Measurements from ENCODE around the gene SERPINE1.

The SERPINE1 gene

DNA sequence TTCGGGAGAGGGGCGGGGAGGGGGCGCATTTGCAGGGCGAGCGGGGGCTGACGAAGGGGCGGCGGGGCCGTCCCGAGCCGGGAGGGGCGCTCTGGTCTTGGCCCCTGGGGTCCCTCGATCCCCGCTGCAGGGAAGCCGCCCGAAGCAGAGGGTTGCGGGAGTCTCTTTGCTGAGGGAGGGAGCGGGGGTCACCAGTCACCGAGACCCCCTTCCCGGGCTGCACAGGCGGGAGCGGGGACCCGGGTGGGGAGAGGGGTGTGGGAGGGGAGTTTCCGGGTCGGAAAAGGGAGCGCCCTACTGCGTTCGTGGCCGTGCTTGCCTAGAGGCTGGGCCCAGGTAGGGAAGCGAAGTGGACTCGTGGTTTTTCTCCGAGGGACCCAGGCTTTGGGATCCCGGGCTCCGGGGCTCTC is 27.8 kb downstream of the SERPINE1 start:
- no peaks in the 10 kb centered on the region for H4K20me1 ChIP-seq
- H3K36me3 ChIP-seq: peaks cover 33% of the 10 kb centered on the region
- no peaks in the 10 kb centered on the region for H3K9me3 ChIP-seq
- H3K9ac ChIP-seq: peak overlapping the region; percentile 87
- peak overlapping the region; percentile 83 for H3K4me3 ChIP-seq
- peak overlapping the region; percentile 86 for H3K27ac ChIP-seq
- H3K27me3 ChIP-seq: no peaks in the 10 kb centered on the region
- H3K4me1 ChIP-seq: peaks cover 36% of the 10 kb centered on the region
- TF ChIP-seq Cebpa-rat (IDR thresholded peaks at IDR 0.05): no peak
- peak overlapping the region; percentile 98 for H3K4me2 ChIP-seq

DNA sequence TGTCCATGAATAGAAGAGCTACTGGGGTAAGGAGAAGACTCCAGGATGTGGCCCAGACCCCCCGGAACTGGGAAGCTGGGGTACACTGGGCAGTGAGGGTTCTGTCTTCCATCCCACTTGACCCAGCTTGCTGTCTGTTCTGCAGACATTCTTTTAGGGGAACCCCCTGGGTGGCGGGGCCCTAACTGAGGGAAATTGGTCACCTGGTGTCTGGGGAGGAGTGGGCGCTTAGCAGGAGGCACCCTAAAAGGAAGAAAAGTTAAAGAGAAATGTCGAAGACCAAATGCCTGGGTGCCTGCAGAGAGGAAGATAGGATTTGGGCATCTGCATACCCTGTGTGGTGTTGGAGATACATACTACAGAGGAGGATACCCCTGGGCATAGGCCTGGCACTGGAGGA is 28.4 kb downstream of the SERPINE1 start:
- Histone ChIP-seq H3K4me3 (peak overlapping the region; percentile 83), H3K4me1 (peaks cover 42% of the 10 kb centered on the region), H3K27me3 (no peaks in the 10 kb centered on the region), H3K27ac (peak overlapping the region; percentile 86), H3K9me3 (no peaks in the 10 kb centered on the region), H3K4me2 (peak overlapping the region; percentile 98), H4K20me1 (no peaks in the 10 kb centered on the region), H3K9ac (peak overlapping the region; percentile 87), H3K36me3 (peaks cover 40% of the 10 kb centered on the region)
- TF ChIP-seq Cebpa-rat (IDR thresholded peaks at IDR 0.05): no peak

DNA sequence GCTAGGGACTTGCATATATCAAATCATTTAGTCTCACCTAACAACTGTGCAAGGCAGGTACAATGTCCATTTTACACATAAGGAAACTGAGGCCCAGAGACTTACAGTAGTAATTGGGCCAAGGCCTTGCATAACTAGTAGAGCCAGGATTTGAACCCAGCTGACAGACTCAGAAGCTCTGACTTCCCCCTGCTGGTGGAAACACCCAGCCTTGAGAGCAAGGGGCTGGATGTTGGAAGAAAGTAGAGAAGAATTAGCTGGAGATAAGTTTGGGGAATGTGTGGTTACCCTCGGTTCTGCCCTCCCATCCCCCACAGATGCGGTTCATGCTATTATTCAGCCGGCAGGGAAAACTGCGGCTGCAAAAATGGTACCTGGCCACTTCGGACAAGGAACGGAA is 29.4 kb downstream of the SERPINE1 start:
- H3K4me1 ChIP-seq: peaks cover 51% of the 10 kb centered on the region
- no peak overlapping the region for H3K9ac ChIP-seq
- TF ChIP-seq Cebpa-rat (IDR thresholded peaks at IDR 0.05): no peak
- no peak overlapping the region for H3K4me3 ChIP-seq
- H3K4me2 ChIP-seq: peak overlapping the region; percentile 98
- H3K27ac ChIP-seq: no peak overlapping the region
- no peaks in the 10 kb centered on the region for H3K27me3 ChIP-seq
- H4K20me1 ChIP-seq: no peaks in the 10 kb centered on the region
- H3K9me3 ChIP-seq: no peaks in the 10 kb centered on the region
- peaks cover 41% of the 10 kb centered on the region for H3K36me3 ChIP-seq

DNA sequence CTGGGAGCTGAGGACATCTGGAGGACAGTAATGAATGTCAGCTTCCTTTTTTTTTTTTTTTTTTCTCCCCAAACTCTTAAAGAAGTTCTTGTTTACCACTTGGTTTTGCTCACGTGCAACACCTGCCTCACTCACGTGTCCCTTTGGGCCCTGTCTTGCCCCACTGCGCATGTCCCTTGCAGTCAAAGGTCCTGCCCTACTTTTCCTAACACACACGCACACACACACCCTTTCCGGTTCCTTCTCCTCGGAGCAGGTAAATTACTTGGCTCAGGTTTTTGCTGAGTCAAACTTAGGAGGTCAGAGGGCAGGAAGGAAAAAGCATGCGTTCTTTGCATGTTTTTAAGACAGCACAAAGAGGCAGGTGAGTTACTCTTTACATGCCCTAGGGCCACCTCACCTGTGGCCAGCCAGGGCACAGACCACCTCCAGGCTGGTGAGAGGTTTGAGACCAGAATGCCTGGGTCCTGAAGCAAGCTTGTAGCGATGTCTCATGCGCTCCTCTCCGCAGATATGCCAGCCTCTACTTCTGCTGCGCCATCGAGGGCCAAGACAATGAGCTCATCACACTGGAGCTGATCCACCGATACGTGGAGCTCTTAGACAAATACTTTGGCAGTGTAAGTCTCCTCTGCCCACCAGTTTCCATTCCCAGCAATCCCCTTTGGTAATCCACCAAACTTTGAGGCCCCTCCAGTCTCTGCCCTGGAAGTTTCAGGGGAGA is 30.1 kb downstream of the SERPINE1 start:
- Histone ChIP-seq H3K36me3 (peaks cover 41% of the 10 kb centered on the region), H3K4me1 (peaks cover 58% of the 10 kb centered on the region), H3K9ac (no peak overlapping the region), H3K4me3 (no peak overlapping the region), H3K27ac (no peak overlapping the region), H3K27me3 (no peaks in the 10 kb centered on the region), H3K9me3 (no peaks in the 10 kb centered on the region), H3K4me2 (peak overlapping the region; percentile 98; the same call in 1 of the 2 replicates), H4K20me1 (no peaks in the 10 kb centered on the region)
- no peak for TF ChIP-seq Cebpa-rat (IDR thresholded peaks at IDR 0.05)

DNA sequence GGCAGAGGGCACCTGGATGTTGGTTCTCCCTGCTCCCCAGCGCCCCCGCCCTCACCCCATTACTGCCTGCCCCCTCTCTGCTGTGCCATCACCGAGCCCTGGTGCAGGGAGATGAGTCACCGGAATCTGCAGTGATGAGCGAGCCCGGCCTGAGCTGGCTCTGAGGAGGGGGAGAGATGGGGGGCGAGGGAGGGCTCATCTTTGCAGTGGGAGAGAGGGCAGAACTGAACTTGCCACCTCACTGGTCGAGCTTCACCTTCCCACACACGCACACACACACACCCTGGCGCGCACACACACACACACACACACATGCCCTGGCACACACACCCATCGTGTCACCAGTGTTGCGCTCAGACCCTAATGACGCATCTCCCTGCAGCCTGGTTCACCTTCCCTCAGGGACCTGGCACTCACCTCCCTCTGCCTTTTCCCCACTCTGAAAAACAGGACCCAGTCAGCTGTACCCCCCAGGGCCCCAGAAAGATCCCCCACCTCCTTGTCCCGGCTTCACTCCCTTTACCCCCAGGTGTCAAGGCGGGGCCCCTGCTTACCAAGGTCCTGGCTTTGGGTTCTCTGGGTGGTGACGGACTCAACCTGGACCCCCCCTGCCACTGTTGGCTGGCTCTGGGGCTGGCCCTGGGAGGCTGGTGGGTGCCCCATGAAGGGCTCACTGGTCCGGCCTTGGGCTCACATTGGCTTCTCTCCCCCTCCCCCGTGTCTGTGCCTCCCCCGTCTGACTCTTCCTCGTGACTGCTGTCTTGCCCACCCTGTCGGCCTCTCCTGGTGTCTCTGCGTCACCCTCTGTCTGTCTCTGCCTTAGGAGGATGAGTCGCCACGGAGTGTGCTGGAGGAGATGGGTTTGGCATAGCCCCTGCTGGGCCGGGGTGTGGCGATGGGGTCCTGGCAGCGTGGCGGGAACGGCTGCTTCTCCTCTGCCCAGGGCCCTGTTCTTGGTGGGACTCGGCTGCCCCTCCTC is 33.1 kb downstream of the SERPINE1 start:
- H3K4me3 ChIP-seq: no peak overlapping the region
- peaks cover 14% of the 10 kb centered on the region for H4K20me1 ChIP-seq
- no peak for TF ChIP-seq Cebpa-rat (IDR thresholded peaks at IDR 0.05)
- H3K4me2 ChIP-seq: no peak overlapping the region
- no peaks in the 10 kb centered on the region for H3K9me3 ChIP-seq
- H3K9ac ChIP-seq: no peak overlapping the region
- H3K4me1 ChIP-seq: peaks cover 71% of the 10 kb centered on the region
- H3K36me3 ChIP-seq: peaks cover 41% of the 10 kb centered on the region
- H3K27me3 ChIP-seq: peaks cover 10% of the 10 kb centered on the region
- H3K27ac ChIP-seq: no peak overlapping the region

DNA sequence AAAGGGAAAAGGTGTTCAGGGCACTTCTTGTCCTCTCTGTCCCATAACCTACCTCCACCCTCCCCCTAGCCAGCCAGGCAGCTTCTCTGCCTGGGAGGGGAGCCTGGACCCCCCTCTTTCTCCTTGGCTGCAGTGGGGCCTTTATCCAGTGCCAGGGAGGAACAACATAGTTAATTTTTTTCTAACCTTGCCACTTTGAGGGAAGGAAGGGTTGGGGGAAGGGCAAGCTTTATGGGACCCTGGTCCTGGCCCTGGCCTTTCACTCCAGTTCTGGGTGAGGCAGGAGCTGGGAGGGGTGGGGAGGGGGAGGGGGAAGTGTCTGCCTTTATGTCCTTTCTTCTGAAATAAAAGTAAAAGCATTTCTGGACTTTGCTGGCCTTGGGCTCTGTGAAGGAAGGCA is 34.0 kb downstream of the SERPINE1 start:
- Histone ChIP-seq H3K27me3 (peaks cover 19% of the 10 kb centered on the region), H3K9ac (no peak overlapping the region), H4K20me1 (peaks cover 20% of the 10 kb centered on the region), H3K4me2 (peak overlapping the region; percentile 100), H3K36me3 (peaks cover 41% of the 10 kb centered on the region), H3K4me3 (no peak overlapping the region), H3K9me3 (no peaks in the 10 kb centered on the region), H3K27ac (no peak overlapping the region), H3K4me1 (peaks cover 69% of the 10 kb centered on the region)
- no peak for TF ChIP-seq Cebpa-rat (IDR thresholded peaks at IDR 0.05)

DNA sequence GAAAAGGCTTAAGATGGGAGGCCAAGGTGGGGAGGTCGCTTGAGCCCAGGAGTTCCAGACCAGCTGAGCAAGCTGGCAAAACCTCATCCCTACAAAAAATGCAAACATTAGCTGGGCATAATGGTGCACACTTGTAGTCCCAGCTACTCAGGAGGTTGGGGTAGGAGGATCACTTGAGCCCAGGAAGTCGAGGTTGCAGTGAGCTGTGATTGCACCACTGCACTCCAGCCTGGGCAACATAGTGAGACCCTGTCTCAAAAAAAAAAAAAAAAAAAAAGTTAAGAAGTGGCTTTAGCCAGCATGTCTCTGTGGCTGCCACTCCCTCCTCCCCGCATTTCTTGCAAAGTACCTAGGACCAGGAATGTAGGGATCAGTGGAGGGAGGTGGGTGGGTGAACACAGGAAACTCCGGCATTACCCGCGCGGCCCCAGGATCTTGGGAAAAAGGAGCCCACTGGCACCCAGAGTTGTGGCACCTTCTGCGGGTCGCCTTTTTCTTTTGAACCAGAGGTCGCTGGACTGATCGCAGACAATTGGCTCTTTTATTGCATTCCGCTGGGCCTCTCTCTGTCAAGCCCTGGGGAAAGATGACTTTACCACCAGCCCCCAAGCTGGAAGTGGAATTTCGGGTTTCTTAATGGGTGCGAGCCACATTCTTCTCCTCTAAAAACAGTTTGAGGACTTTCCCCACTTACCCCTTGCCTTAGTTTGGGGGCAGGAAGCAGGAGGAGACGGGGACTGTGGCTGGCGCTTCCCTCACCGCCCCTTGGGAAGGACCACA is 35.0 kb downstream of the SERPINE1 start:
- Histone ChIP-seq H3K9me3 (no peaks in the 10 kb centered on the region), H3K36me3 (peaks cover 36% of the 10 kb centered on the region), H3K4me3 (peak overlapping the region; percentile 71), H3K27me3 (peaks cover 28% of the 10 kb centered on the region), H4K20me1 (peaks cover 24% of the 10 kb centered on the region), H3K9ac (peak overlapping the region; percentile 79), H3K4me1 (peaks cover 66% of the 10 kb centered on the region), H3K27ac (peak overlapping the region; percentile 86), H3K4me2 (peak overlapping the region; percentile 100)
- TF ChIP-seq Cebpa-rat (IDR thresholded peaks at IDR 0.05): no peak

DNA sequence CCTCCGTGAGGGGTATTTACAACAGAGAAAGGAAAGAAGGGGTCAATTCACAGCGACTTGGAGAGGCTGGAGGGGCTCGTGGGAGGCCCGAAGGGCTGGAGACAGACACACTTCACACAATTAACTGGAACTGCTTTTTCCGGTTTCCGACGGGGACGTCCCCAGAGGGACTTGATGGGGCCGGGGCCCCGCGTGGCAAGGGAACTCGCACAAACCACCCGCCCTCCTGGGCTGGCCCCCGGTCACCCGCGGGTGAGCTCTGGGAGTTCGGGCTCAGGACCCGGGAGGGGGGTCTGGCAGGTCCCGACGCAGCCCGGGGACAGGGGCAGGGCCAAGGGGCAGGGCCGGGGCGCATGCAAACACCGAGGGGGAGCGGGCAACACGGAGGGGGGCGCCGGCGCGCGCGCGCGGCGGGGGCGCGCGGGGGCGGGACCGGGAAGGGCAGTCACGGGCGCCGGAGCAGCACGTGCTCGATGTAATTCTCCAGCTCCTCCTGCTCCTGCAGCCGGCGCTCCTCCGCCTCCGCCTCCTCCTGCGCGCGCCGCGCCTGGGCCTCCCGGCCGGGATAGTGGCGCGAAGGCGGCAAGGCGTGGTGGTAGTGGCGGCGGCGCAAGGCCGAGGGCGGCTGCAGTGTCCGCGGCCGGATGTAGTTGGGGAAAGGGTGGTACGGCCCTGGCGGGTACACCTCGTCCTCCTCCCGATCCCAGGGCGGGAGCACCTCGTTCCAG is 35.8 kb downstream of the SERPINE1 start:
- peak overlapping the region; percentile 100 for H3K4me2 ChIP-seq
- no peak for TF ChIP-seq Cebpa-rat (IDR thresholded peaks at IDR 0.05)
- peaks cover 27% of the 10 kb centered on the region for H3K36me3 ChIP-seq
- H3K27ac ChIP-seq: peak overlapping the region; percentile 86
- H3K9ac ChIP-seq: peak overlapping the region; percentile 79
- H3K27me3 ChIP-seq: peaks cover 37% of the 10 kb centered on the region
- H3K9me3 ChIP-seq: no peaks in the 10 kb centered on the region
- H3K4me3 ChIP-seq: peak overlapping the region; percentile 71
- H3K4me1 ChIP-seq: peaks cover 68% of the 10 kb centered on the region
- H4K20me1 ChIP-seq: peaks cover 33% of the 10 kb centered on the region
